Hepatocyte (in vitro differentiated cells): Measurements from ENCODE around the gene RMI2. TPM values are rescaled to one million over a fixed set of nuclear protein-coding genes. Genes with fewer than 3 reads are reported as not detected.

Experiments
- DNase-seq: peaks from one replicate; pipeline ENCODE4 v3.0.0-alpha.2; 2016; ENCODE audit warnings: low spot score
- H2AFZ ChIP-seq: fragments of 200-600 bp; sonication (generic); 2 replicates; pipeline ENCODE4 v1.6.0; 2016; ENCODE audit warnings: antibody characterized with exemption, mild to moderate bottlenecking
- H3K27ac ChIP-seq: fragments of 200-600 bp; sonication (generic); 2 replicates; pipeline ENCODE4 v1.5.1; 2016; ENCODE audit warnings: mild to moderate bottlenecking
- H3K27me3 ChIP-seq: fragments of 200-600 bp; sonication (generic); 2 replicates; pipeline ENCODE4 v1.6.1; 2016
- H3K36me3 ChIP-seq: fragments of 200-600 bp; sonication (generic); replicated peaks from 2 replicates; pipeline ENCODE4 v1.5.1; 2016; ENCODE audit warnings: low read depth; ENCODE audit not compliant: insufficient read depth
- H3K4me1 ChIP-seq: fragments of 200-600 bp; sonication (generic); 2 replicates; pipeline ENCODE4 v1.5.1; 2016; ENCODE audit warnings: mild to moderate bottlenecking, moderate library complexity; ENCODE audit not compliant: insufficient read depth
- H3K4me2 ChIP-seq: fragments of 200-600 bp; sonication (generic); 2 replicates; pipeline ENCODE4 v1.6.0; 2016
- H3K4me3 ChIP-seq: fragments of 200-600 bp; sonication (generic); 2 replicates; pipeline ENCODE4 v1.5.1; 2016; ENCODE audit warnings: mild to moderate bottlenecking
- H3K79me2 ChIP-seq: fragments of 200-600 bp; sonication (generic); 2 replicates; pipeline ENCODE4 v1.6.0; 2017; ENCODE audit warnings: mild to moderate bottlenecking
- H3K9me2 ChIP-seq: fragments of 200-600 bp; sonication (generic); replicated peaks from 2 replicates; pipeline ENCODE4 v1.6.0; 2017; ENCODE audit warnings: mild to moderate bottlenecking; ENCODE audit not compliant: insufficient read depth
- H3K9me3 ChIP-seq: fragments of 200-600 bp; sonication (generic); 2 replicates; pipeline ENCODE4 v1.5.1; 2016; ENCODE audit warnings: low read depth, mild to moderate bottlenecking
- H4K20me1 ChIP-seq: fragments of 200-600 bp; sonication (generic); 2 replicates; pipeline ENCODE4 v1.6.0; 2016; ENCODE audit warnings: mild to moderate bottlenecking; ENCODE audit not compliant: insufficient read depth, poor library complexity, severe bottlenecking
- EZH2 ChIP-seq: fragments of 200-600 bp; sonication (generic); IDR thresholded peaks from 2 replicates; pipeline ENCODE4 v1.6.1; 2016; ENCODE audit warnings: antibody characterized with exemption, mild to moderate bottlenecking, borderline replicate concordance
- EZH2phosphoT487 ChIP-seq: fragments of 200-600 bp; sonication (generic); IDR thresholded peaks from one replicate; pipeline ENCODE4 v1.6.1; 2018; ENCODE audit warnings: antibody characterized with exemption, mild to moderate bottlenecking, low read depth, moderate library complexity; ENCODE audit not compliant: unreplicated experiment, severe bottlenecking
- WGBS: methylation state at CpG from one replicate; pipeline ENCODE4 v1.1.6; 2016; ENCODE audit warnings: low lambda C conversion rate; ENCODE audit errors: missing lambda C conversion rate; 5-methylcytosine and 5-hydroxymethylcytosine counted together
- polyA plus RNA-seq: library from polyadenylated mRNA; unstranded; fragments of >200 nt; fragmentation: Nextera tagmentation; extraction: Ambion mirVana; gene quantifications from 2 replicates; pipeline ENCODE4 v1.2.1, GENCODE V29; 2016
- total RNA-seq: library from RNA; depleted of rRNA; stranded (reverse); fragments of >200 nt; gene quantifications from 2 replicates; pipeline ENCODE4 v1.2.3, GENCODE V29; 2014
- TF ChIP-seq, protein P1 (sequence below): fragments of 200-600 bp; sonication (generic); IDR thresholded peaks from 2 replicates; pipeline ENCODE4 v1.5.1; 2016; ENCODE audit warnings: antibody characterized with exemption, mild to moderate bottlenecking; ENCODE audit not compliant: poor library complexity

RMI2 gene
- total and polyA plus RNA-seq, 2 experiments from 2014 or later, result 9.8 to 11.4 TPM

DNA sequence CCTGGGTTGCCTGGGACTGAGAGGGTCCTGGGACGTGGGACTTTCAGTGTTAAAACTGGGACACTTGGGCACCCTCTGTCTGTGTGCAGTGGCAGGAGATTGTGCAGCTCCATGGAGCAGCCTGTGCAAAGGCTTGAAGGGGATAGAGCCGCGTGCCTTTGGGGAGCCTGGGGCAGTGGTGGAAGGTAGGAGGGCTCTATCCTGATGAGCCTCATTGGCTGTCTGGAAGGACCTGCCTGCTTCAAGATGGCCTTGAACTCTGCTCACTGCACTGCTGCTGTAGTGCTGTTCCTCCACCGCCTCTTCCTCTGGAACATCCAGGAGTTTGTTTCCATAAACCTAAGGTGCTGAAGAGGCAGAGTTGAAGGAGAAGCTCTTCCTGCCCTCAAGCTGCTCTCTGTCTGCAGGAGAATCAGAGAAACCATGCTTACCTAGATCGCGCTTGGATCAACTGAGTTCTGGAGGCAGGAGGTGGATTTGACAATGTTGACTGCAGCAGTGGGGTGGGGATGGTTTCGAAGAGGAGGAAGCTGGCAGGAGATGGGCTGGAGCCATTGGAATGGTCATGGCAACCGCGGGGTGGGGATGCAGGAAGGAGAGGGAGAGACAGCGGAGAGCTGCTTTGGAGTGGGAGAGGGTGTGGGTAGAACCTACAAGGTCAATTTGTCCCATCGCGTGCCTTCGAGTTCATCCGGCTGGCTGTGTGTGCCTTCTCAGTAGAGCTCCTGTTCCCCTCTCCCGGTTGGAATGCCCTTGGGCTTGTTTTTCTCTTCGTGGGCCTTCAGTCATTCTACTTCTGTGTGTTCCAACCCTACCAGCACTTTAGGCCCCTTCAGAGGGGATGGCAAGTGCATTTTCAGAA, 3.7 kb downstream of the RMI2 start:
- 89% methylated on average over 16 of the region's 16 CpGs for WGBS
- Histone ChIP-seq H2AFZ (no peak overlapping the region), H3K79me2 (peaks cover 55% of the 10 kb centered on the region), H3K9me2 (no peaks in the 10 kb centered on the region), H3K4me1 (peaks cover 27% of the 10 kb centered on the region), H3K4me2 (peak overlapping the region; percentile 63), H3K4me3 (no peak overlapping the region), H3K36me3 (no peaks in the 10 kb centered on the region), H3K9me3 (no peaks in the 10 kb centered on the region), H3K27me3 (no peaks in the 10 kb centered on the region), H3K27ac (peak overlapping the region; percentile 96), H4K20me1 (no peaks in the 10 kb centered on the region)
- TF ChIP-seq, protein P1, sequence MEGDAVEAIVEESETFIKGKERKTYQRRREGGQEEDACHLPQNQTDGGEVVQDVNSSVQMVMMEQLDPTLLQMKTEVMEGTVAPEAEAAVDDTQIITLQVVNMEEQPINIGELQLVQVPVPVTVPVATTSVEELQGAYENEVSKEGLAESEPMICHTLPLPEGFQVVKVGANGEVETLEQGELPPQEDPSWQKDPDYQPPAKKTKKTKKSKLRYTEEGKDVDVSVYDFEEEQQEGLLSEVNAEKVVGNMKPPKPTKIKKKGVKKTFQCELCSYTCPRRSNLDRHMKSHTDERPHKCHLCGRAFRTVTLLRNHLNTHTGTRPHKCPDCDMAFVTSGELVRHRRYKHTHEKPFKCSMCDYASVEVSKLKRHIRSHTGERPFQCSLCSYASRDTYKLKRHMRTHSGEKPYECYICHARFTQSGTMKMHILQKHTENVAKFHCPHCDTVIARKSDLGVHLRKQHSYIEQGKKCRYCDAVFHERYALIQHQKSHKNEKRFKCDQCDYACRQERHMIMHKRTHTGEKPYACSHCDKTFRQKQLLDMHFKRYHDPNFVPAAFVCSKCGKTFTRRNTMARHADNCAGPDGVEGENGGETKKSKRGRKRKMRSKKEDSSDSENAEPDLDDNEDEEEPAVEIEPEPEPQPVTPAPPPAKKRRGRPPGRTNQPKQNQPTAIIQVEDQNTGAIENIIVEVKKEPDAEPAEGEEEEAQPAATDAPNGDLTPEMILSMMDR, result no peak
- no peak for TF ChIP-seq EZH2
- no peak for TF ChIP-seq EZH2phosphoT487
- DNase-seq, result no peak

DNA sequence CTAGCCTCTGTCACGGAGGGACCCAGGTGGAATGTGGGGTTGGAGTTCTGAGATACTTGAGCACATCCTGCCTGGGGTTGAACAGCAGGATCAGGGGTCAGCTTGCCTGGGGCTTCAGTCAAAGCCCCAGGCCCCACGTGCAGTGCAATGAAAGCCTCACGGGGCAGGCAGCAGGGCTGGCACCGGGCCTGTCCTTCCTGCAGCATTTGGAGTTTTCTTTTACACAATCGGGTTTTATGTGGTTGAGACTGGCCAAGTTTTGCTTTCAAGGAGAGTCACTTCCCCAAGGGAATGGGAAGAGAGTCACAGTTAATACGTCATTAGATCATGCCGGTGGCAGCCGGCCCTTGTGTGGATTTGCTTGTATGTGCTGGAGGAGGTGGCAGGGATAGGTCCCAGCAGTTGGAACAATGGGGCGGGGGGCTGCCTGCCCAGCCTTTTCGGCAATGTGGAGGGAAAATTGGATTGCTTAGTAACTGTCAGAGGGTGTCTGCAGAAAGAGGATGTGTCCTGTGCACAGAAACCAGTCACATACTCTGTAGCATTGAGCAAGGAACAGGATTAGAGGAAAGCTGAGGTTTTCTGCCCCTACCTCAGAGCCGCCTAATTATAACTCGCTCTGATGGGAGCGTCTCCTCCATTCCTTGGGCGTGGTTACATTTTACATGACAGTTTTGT, 4.5 kb downstream of the RMI2 start:
- Histone ChIP-seq H3K36me3 (no peaks in the 10 kb centered on the region), H3K4me1 (peaks cover 30% of the 10 kb centered on the region), H2AFZ (no peak overlapping the region), H3K27me3 (no peaks in the 10 kb centered on the region), H4K20me1 (no peaks in the 10 kb centered on the region), H3K9me2 (no peaks in the 10 kb centered on the region), H3K4me3 (no peak overlapping the region), H3K4me2 (peak overlapping the region; percentile 63), H3K27ac (peak overlapping the region; percentile 96), H3K79me2 (peaks cover 52% of the 10 kb centered on the region), H3K9me3 (no peaks in the 10 kb centered on the region)
- 37% methylated on average over 14 of the region's 14 CpGs for WGBS
- DNase-seq, result peak; percentile 37
- no peak for TF ChIP-seq EZH2phosphoT487

DNA sequence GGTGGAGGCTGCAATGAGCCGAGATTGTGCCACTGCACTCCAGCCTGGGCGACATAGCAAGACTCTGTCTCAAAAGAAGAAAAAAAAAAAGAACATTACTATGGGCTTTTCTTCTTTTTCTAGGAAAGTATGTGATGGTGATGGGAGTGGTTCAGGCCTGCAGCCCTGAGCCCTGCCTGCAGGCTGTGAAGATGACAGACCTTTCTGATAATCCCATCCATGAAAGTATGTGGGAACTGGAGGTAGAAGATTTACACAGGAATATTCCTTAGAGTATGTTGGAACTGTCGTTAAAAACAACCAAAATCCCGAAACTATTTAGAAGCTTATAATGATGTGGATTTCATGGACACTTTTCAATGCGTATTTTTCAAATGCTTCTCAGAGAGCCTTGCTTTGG, 5.3 kb downstream of the RMI2 start:
- H3K9me3 ChIP-seq, result no peaks in the 10 kb centered on the region
- no peaks in the 10 kb centered on the region for H3K36me3 ChIP-seq
- no peak overlapping the region for H3K4me3 ChIP-seq
- peak overlapping the region; percentile 63 for H3K4me2 ChIP-seq
- no peaks in the 10 kb centered on the region for H4K20me1 ChIP-seq
- peaks cover 52% of the 10 kb centered on the region for H3K79me2 ChIP-seq
- H3K9me2 ChIP-seq, result no peaks in the 10 kb centered on the region
- no peak for DNase-seq
- no peaks in the 10 kb centered on the region for H3K27me3 ChIP-seq
- no peak overlapping the region for H2AFZ ChIP-seq
- peaks cover 38% of the 10 kb centered on the region for H3K4me1 ChIP-seq
- 44% methylated on average over 5 of the region's 5 CpGs for WGBS
- peak overlapping the region; percentile 96 for H3K27ac ChIP-seq
- TF ChIP-seq, protein P1, result no peak
- TF ChIP-seq EZH2 (no peak), EZH2phosphoT487 (no peak)

DNA sequence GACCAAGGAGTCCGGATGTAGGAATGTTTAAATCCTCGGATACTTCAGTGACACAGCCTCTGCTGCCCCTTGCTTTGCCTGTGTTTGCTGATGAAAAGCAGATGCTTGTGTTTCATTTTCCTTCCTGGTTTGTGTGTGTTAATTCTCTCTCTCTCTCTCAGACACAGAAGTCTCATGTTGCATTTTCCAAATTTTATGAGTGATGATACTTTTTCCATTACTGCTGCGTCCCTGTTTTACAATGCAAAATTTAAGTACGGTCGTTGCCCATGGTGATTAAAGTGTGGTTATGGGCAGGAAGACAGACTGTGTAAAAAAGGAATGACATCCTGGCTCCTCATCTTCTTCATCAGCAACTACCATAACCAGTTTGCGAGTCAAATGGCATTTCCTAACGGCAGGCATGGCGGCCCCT, 5.7 kb downstream of the RMI2 start:
- H3K27ac ChIP-seq, result peak overlapping the region; percentile 96
- no peaks in the 10 kb centered on the region for H3K27me3 ChIP-seq
- H2AFZ ChIP-seq, result no peak overlapping the region
- no peaks in the 10 kb centered on the region for H3K36me3 ChIP-seq
- TF ChIP-seq EZH2, result no peak
- TF ChIP-seq EZH2phosphoT487, result no peak
- TF ChIP-seq, protein P1, result no peak
- 37% methylated on average over 8 of the region's 8 CpGs for WGBS
- peaks cover 42% of the 10 kb centered on the region for H3K4me1 ChIP-seq
- peak overlapping the region; percentile 63 for H3K4me2 ChIP-seq
- H3K9me2 ChIP-seq, result no peaks in the 10 kb centered on the region
- peak; percentile 66 for DNase-seq
- no peaks in the 10 kb centered on the region for H4K20me1 ChIP-seq
- no peaks in the 10 kb centered on the region for H3K9me3 ChIP-seq
- peaks cover 48% of the 10 kb centered on the region for H3K79me2 ChIP-seq
- no peak overlapping the region for H3K4me3 ChIP-seq
